ENCODE measurements around the gene KANSL2. TPM values are rescaled to one million over a fixed set of nuclear protein-coding genes. Genes with fewer than 3 reads are reported as not detected.
"Not testable (repeated sequence)": the region's sequence is repeated elsewhere in the genome, so short reads cannot be mapped to it uniquely, and the experiment has no call there.

The KANSL2 gene
- polyA plus RNA-seq, 2 of the 4 experiments (the other 2 are of a cell fraction) = 30.3 to 62.8 TPM

DNA sequence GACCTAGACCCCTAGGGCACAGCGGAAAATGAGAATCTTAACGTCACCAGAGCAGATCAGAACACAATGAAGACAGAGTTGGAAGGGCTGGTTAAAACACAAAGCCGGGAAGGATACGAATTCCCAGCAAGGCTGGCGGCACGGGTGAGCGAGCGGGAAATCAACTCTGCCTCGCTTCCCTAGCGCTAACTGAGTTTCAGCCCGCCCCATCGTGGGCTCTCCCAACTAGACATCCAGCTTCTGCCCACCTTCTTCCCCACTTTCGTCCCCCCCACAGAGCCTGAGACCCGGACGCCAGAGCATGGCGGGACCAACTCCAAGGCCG lies 34.1 kb upstream of the KANSL2 start:
- ChIA-PET CTCF (interaction anchor here (1.0 to 1.5 kb wide), 3 partner anchors 30 to 175 kb away, joined by 3 to 4 read pairs (median 4); no protein-coding TSS in a partner anchor), POLR2A (no interaction called here)
- WGBS (ENCODE audit: missing lambda C conversion rate) = under 1% methylated on average over 17 of the region's 17 CpGs
- peaks cover 16% of the 10 kb centered on the region for H3K9me3 ChIP-seq
- H3K27ac ChIP-seq = peak overlapping the region; percentile 93
- peak; percentile 8 to 17; a peak in 3 of 6 replicates for ATAC-seq
- H3K4me2 ChIP-seq = peak overlapping the region; percentile 79
- H3K4me3 ChIP-seq = peak overlapping the region; percentile 72
- DNase-seq (ENCODE audit: low read depth in 1 of 2, low spot score in 1 of 2) = no peak
- TF ChIP-seq PHF8 (IDR thresholded peaks at IDR 0.05; ENCODE audit: borderline replicate concordance, low read depth) (0 out of 2 replicates have a peak, but pooled peaks have one; percentile 86), E2F6 (IDR thresholded peaks at IDR 0.05; ENCODE audit: borderline replicate concordance, low read depth) (peak; percentile 19; the same call in 1 of the 2 replicates), FOSB (CRISPR knock-in tag; IDR thresholded peaks at IDR 0.05) (no peak)
- TF ChIP-seq, protein P1, sequence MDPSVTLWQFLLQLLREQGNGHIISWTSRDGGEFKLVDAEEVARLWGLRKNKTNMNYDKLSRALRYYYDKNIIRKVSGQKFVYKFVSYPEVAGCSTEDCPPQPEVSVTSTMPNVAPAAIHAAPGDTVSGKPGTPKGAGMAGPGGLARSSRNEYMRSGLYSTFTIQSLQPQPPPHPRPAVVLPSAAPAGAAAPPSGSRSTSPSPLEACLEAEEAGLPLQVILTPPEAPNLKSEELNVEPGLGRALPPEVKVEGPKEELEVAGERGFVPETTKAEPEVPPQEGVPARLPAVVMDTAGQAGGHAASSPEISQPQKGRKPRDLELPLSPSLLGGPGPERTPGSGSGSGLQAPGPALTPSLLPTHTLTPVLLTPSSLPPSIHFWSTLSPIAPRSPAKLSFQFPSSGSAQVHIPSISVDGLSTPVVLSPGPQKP (IDR thresholded peaks at IDR 0.05; ENCODE audit: low read depth, low read length) = no peak
- FAIRE-seq = no peak
- peaks cover 18% of the 10 kb centered on the region for H3K4me1 ChIP-seq

- POLR2A ChIA-PET = interaction anchor here (1.1 kb wide), 1 partner anchor 30 kb away, joined by 3 read pairs; the partner anchor contains the start of gene KANSL2
- FAIRE-seq = no peak
- TF ChIP-seq, protein P2, sequence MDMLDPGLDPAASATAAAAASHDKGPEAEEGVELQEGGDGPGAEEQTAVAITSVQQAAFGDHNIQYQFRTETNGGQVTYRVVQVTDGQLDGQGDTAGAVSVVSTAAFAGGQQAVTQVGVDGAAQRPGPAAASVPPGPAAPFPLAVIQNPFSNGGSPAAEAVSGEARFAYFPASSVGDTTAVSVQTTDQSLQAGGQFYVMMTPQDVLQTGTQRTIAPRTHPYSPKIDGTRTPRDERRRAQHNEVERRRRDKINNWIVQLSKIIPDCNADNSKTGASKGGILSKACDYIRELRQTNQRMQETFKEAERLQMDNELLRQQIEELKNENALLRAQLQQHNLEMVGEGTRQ (IDR thresholded peaks at IDR 0.05) = no peak
These were observed 30.2 kb upstream of the KANSL2 start for GRCh38 chr12:48712209-48712608.

GRCh38 chr12:48698822-48699221 lies 16.8 kb upstream of the KANSL2 start:
- POLR2A ChIA-PET; H3K27ac ChIP-seq; H3K4me3 ChIP-seq; FAIRE-seq; DNase-seq (ENCODE audit: low read depth in 1 of 2, low spot score in 1 of 2); H3K4me2 ChIP-seq; CTCF ChIA-PET; ATAC-seq; H3K9me3 ChIP-seq; H3K4me1 ChIP-seq: not testable (repeated sequence)
- 92% methylated on average over 7 of the region's 7 CpGs for WGBS (ENCODE audit: missing lambda C conversion rate)

More at GRCh38 chr12:48712209-48712608, 30.2 kb upstream of the KANSL2 start:
- Histone ChIP-seq H3K4me3 (no peak overlapping the region), H3K27ac (no peak overlapping the region), H3K4me1 (peaks cover 18% of the 10 kb centered on the region), H3K4me2 (no peak overlapping the region), H3K9me3 (no peaks in the 10 kb centered on the region)
- ATAC-seq (no peak), DNase-seq (ENCODE audit: low read depth in 1 of 2, low spot score in 1 of 2) (no peak)
- WGBS (ENCODE audit: missing lambda C conversion rate) = 90% methylated on average over 10 of the region's 10 CpGs
- CTCF ChIA-PET = interaction anchor here (0.6 kb wide), 1 partner anchor 69 kb away, joined by 3 read pairs; no protein-coding TSS in a partner anchor

GRCh38 chr12:48696626-48697025 lies 14.6 kb upstream of the KANSL2 start:
- 90% methylated on average over 5 of the region's 5 CpGs for WGBS (ENCODE audit: missing lambda C conversion rate)
- Histone ChIP-seq H3K4me2 (no peak overlapping the region), H3K4me3 (no peak overlapping the region), H3K4me1 (0 out of 3 replicates have a peak, but pooled peaks cover 6% of the 10 kb centered on the region), H3K9me3 (no peaks in the 10 kb centered on the region), H3K27ac (no peak overlapping the region)
- no peak for ATAC-seq
- FAIRE-seq = no peak
- DNase-seq (ENCODE audit: low read depth in 1 of 2, low spot score in 1 of 2) = no peak
- ChIA-PET POLR2A (no interaction called here), CTCF (interaction anchor here (0.9 kb wide), 1 partner anchor 25 kb away, joined by 3 read pairs; no protein-coding TSS in a partner anchor)
- TF ChIP-seq, protein P1 (IDR thresholded peaks at IDR 0.05; ENCODE audit: low read depth, low read length) = no peak
- TF ChIP-seq HEYL (CRISPR knock-in tag; IDR thresholded peaks at IDR 0.05) (no peak), ZNF302 (CRISPR knock-in tag; IDR thresholded peaks at IDR 0.05) (no peak), CBX8 (IDR thresholded peaks at IDR 0.05) (no peak), TP53 (CRISPR knock-in tag; IDR thresholded peaks at IDR 0.05) (no peak), JUNB (IDR thresholded peaks at IDR 0.05) (no peak), CHD4 (IDR thresholded peaks at IDR 0.05; ENCODE audit: borderline replicate concordance) (no peak), CEBPB (IDR thresholded peaks at IDR 0.05) (no peak), MAZ (IDR thresholded peaks at IDR 0.05; ENCODE audit: borderline replicate concordance, low read depth, low read length) (no peak), GATA3 (IDR thresholded peaks at IDR 0.05; ENCODE audit: borderline replicate concordance) (no peak), RCOR1 (IDR thresholded peaks at IDR 0.05; ENCODE audit: low read depth, low read length) (no peak), HOXA7 (CRISPR knock-in tag; IDR thresholded peaks at IDR 0.05) (no peak), HDAC2 (IDR thresholded peaks at IDR 0.05) (no peak), FOSL2 (IDR thresholded peaks at IDR 0.05) (no peak), FOSL2 (CRISPR knock-in tag; IDR thresholded peaks at IDR 0.05) (no peak), E2F6 (IDR thresholded peaks at IDR 0.05; ENCODE audit: borderline replicate concordance, low read depth) (no peak)
- TF ChIP-seq, protein P3, sequence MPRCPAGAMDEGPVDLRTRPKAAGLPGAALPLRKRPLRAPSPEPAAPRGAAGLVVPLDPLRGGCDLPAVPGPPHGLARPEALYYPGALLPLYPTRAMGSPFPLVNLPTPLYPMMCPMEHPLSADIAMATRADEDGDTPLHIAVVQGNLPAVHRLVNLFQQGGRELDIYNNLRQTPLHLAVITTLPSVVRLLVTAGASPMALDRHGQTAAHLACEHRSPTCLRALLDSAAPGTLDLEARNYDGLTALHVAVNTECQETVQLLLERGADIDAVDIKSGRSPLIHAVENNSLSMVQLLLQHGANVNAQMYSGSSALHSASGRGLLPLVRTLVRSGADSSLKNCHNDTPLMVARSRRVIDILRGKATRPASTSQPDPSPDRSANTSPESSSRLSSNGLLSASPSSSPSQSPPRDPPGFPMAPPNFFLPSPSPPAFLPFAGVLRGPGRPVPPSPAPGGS (IDR thresholded peaks at IDR 0.05) = no peak

Data from A549 (cell line).